T47D (cell line): ENCODE results near the gene FEZF1.

ENCODE experiments used
- DNase-seq, 2 experiments: peaks; one replicate each; pipeline versions ENCODE4 v3.0.0 to v3.0.0-alpha.2; 2011 to 2012; ENCODE audit warnings: low read depth in 1 of 2, low spot score in 1 of 2
- JUND ChIP-seq: IDR thresholded peaks from 2 replicates; pipeline ENCODE4 v1.6.1; 2012; ENCODE audit warnings: low read depth
- in situ Hi-C: cut with HindIII; loops from 2 replicates; pipeline ENCODE4 v1.10.0; 2016; ENCODE audit warnings: low sequenced_read_pairs, low pct_unique_long_range_greater_than_20kb

The FEZF1 gene

GRCh38 chr7:122304319-122304975 lies at the start of gene FEZF1:
FEZF1 (minus strand) TSS chr7:122304750; CDS start chr7:122304437, 313 bp downstream.
- DNase-seq = peak; percentile 70 to 73
- no peak for TF ChIP-seq JUND
- in situ Hi-C loops = no loop called here

DNA sequence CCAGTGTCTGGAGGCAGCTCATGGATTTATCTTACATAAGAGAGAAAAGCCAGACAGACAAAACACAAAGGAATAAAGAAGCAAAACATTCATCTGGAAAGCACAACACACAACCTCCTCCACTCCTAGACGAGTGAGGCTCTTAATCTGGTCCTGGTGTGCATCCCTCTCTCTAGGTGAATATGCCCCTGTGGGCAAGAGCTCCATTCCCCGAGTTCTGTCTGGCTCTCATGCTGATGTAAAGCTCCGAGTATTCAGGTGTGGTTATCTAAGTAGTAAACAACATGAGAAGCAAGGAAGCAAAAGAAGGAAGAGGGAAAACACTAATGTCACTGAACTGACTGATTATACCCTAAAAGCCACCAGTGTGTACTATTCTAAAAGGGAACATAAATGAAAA lies 47.9 kb upstream of the FEZF1 start:
- TF ChIP-seq JUND = no peak
- in situ Hi-C loops = no loop called here
- no peak for DNase-seq

- no peak for TF ChIP-seq JUND
- in situ Hi-C loops = no loop called here
- DNase-seq = no peak
These were observed 46.2 kb upstream of the FEZF1 start for GRCh38 chr7:122350701-122351100.

DNA sequence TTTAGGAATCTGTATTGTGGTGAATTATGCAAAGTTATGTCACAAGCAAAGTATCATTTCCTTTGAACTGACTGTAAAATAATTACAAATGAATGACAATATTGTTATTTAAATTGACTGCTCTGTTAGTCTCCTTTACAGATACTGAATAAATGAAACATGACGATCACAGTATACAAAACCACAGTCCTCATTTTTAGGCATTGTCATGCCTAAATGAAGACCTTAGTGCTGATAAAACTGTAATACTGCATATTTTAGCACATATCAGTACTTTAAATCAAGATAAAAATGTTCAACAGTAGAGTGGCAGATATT lies 39.7 kb upstream of the FEZF1 start:
- in situ Hi-C loops = no loop called here
- no peak for TF ChIP-seq JUND
- no peak for DNase-seq

DNA sequence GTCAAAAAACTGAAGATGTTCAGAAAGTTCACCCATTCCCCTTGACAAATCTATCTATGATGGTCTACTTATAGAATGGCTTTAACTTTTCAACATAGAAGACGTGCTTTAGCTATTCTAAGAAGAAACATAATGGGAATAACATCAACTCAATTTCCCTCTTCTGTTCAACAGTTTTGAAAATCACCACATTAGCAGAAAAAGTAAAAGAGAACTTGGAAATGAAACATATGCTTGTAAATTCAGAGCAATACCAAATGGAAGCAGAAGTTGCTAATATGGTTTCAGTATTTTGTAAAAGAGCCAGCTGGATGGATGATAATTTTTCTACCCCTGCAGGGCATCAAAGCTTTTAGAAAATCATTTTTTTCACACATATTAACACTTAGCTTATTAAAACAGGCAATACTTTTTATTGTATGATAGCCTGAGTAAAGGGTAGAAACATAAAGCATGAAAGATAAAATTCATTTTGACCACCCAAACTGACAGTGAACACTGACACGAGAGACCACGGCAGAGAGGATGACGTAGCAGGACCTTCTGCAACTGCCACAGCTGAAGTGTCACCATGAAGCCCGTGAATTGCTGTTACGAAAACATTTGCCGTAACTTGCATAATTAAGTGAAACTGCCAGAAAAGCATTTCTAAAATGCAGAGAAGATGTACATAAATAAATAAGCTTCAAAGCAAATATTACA lies 39.2 kb upstream of the FEZF1 start:
- no peak for DNase-seq
- in situ Hi-C loops = no loop called here
- TF ChIP-seq JUND = no peak

GRCh38 chr7:122340427-122340826 lies 35.9 kb upstream of the FEZF1 start:
- TF ChIP-seq JUND = no peak
- in situ Hi-C loops = no loop called here
- DNase-seq = no peak

- no peak for TF ChIP-seq JUND
- in situ Hi-C loops = no loop called here
- no peak for DNase-seq
These were observed 34.8 kb upstream of the FEZF1 start for GRCh38 chr7:122339145-122339904.

GRCh38 chr7:122337011-122337410 lies 32.5 kb upstream of the FEZF1 start:
- no peak for TF ChIP-seq JUND
- in situ Hi-C loops = no loop called here

DNA sequence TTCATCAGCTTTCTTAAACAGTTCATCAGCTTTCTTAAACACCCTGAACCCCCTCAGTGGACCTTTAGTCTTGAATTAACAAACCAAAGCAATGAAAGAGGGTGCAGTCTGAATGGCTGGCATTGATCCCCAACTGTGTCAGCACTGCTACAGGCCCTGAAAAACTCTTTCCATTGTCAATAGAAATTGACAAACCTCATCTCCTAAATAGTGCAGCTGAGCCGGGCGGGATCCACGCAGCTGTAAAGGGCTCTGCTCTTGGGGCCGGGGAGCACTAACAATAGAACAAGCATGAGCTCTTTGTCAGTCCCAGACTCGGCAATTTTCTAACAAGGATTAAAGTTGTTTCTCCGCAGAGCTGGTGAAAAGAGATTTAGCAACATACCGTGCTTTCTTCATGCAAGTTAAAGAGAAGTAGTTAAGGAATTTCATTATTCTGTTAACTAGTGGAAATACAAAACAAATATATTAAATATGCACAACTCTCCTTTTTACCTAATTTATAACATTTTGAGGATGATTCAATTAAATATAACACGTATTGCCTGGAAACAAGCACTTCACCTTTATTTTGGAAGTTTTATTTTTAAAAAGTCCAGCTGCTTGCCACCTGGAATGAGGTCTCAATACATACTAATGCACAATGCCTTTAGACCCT lies 24.7 kb upstream of the FEZF1 start:
- TF ChIP-seq JUND = no peak
- in situ Hi-C loops = no loop called here
- DNase-seq = no peak

More at GRCh38 chr7:122337011-122337410, 32.5 kb upstream of the FEZF1 start:
- DNase-seq = no peak

- TF ChIP-seq JUND = no peak
- in situ Hi-C loops = no loop called here
- DNase-seq = peak in 1 of 2 experiments; percentile 10
These were observed 23.4 kb upstream of the FEZF1 start for GRCh38 chr7:122327969-122328368.

- no peak for DNase-seq
- TF ChIP-seq JUND = no peak
- in situ Hi-C loops = no loop called here
These were observed 12.2 kb upstream of the FEZF1 start for GRCh38 chr7:122316467-122317388.
